Measurements from ENCODE around the gene SLC8B1. TPM values are rescaled to one million over a fixed set of nuclear protein-coding genes. Genes with fewer than 3 reads are reported as not detected.
A peak's percentile ranks its signal among the peaks of the same experiment; 100 is the strongest.

SLC8B1 gene
- total and polyA plus RNA-seq, 9 of the 15 experiments (the other 6 are each of a cell fraction or from before 2014, with no cell fraction given): 0.86 to 34.1 (median 18.5) TPM

GRCh38 chr12:113262710-113263109, 72.2 kb downstream of the SLC8B1 start (continued):
- TF ChIP-seq CCAR2 (IDR thresholded peaks at IDR 0.05; ENCODE audit: low read depth, low read length) (no peak), THRAP3 (IDR thresholded peaks at IDR 0.05; ENCODE audit: borderline replicate concordance) (no peak), ZKSCAN8 (CRISPR knock-in tag; IDR thresholded peaks at IDR 0.05) (no peak), PCBP2 (IDR thresholded peaks at IDR 0.05; ENCODE audit: low read depth, low read length, poor library complexity, severe bottlenecking) (no peak), XRCC4 (IDR thresholded peaks at IDR 0.05; ENCODE audit: extremely low read depth, insufficient read depth, insufficient read length) (no peak), AFF1 (IDR thresholded peaks at IDR 0.05; ENCODE audit: low read depth in 1 of 2, partially characterized antibody in 2 of 2) (no peak), CEBPB (tag; IDR thresholded peaks at IDR 0.05) (peak; percentile 52), STAG1 (CRISPR knock-in tag; IDR thresholded peaks at IDR 0.05; ENCODE audit: borderline replicate concordance) (no peak), MTA3 (IDR thresholded peaks at IDR 0.05; ENCODE audit: borderline replicate concordance) (no peak)
- TF ChIP-seq, protein P1, sequence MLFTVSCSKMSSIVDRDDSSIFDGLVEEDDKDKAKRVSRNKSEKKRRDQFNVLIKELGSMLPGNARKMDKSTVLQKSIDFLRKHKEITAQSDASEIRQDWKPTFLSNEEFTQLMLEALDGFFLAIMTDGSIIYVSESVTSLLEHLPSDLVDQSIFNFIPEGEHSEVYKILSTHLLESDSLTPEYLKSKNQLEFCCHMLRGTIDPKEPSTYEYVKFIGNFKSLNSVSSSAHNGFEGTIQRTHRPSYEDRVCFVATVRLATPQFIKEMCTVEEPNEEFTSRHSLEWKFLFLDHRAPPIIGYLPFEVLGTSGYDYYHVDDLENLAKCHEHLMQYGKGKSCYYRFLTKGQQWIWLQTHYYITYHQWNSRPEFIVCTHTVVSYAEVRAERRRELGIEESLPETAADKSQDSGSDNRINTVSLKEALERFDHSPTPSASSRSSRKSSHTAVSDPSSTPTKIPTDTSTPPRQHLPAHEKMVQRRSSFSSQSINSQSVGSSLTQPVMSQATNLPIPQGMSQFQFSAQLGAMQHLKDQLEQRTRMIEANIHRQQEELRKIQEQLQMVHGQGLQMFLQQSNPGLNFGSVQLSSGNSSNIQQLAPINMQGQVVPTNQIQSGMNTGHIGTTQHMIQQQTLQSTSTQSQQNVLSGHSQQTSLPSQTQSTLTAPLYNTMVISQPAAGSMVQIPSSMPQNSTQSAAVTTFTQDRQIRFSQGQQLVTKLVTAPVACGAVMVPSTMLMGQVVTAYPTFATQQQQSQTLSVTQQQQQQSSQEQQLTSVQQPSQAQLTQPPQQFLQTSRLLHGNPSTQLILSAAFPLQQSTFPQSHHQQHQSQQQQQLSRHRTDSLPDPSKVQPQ (CRISPR knock-in tag; IDR thresholded peaks at IDR 0.05; ENCODE audit: borderline replicate concordance): no peak
- TF ChIP-seq, protein P2, sequence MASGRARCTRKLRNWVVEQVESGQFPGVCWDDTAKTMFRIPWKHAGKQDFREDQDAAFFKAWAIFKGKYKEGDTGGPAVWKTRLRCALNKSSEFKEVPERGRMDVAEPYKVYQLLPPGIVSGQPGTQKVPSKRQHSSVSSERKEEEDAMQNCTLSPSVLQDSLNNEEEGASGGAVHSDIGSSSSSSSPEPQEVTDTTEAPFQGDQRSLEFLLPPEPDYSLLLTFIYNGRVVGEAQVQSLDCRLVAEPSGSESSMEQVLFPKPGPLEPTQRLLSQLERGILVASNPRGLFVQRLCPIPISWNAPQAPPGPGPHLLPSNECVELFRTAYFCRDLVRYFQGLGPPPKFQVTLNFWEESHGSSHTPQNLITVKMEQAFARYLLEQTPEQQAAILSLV (tag; IDR thresholded peaks at IDR 0.05): peak; percentile 54; the same call in 1 of the 2 replicates
- TF ChIP-seq, protein P3, sequence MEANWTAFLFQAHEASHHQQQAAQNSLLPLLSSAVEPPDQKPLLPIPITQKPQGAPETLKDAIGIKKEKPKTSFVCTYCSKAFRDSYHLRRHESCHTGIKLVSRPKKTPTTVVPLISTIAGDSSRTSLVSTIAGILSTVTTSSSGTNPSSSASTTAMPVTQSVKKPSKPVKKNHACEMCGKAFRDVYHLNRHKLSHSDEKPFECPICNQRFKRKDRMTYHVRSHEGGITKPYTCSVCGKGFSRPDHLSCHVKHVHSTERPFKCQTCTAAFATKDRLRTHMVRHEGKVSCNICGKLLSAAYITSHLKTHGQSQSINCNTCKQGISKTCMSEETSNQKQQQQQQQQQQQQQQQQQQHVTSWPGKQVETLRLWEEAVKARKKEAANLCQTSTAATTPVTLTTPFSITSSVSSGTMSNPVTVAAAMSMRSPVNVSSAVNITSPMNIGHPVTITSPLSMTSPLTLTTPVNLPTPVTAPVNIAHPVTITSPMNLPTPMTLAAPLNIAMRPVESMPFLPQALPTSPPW (CRISPR knock-in tag; IDR thresholded peaks at IDR 0.05): no peak

Data from K562 (cell line).